Caco-2 (cell line): ENCODE data around the gene ARF1. TPM values are rescaled to one million over a fixed set of nuclear protein-coding genes. Genes with fewer than 3 reads are reported as not detected.

ENCODE experiments used
- BruUV-seq: library from RNA; stranded (reverse); fragments of 400-500 nt; replicated peaks from 2 replicates; lab custom pipeline; 2021; lab: Mats Ljungman, UMichigan
- CTCF ChIA-PET: fragments of 300-600 bp; sonication (Branson Sonifier 250); formaldehyde crosslinking; loops from one replicate; lab custom pipeline; 2022; ENCODE audit warnings: antibody characterized with exemption; lab: Charles Lee
- POLR2A ChIA-PET: fragments of 300-600 bp; sonication (Branson Sonifier 250); formaldehyde crosslinking; loops from one replicate; lab custom pipeline; 2022; ENCODE audit warnings: antibody characterized with exemption; lab: Charles Lee
- DNase-seq, 2 experiments: peaks; one replicate each; pipeline versions ENCODE4 v3.0.0 to v3.0.0-alpha.2; 2020 to 2022
- H3K27me3 ChIP-seq: replicated peaks from 2 replicates; pipeline ENCODE4 v1.6.0; 2011; ENCODE audit warnings: low read length; ENCODE audit not compliant: control insufficient read depth, insufficient read depth
- H3K36me3 ChIP-seq: 2 replicates; pipeline ENCODE4 v1.5.1; 2011; ENCODE audit warnings: low read length; ENCODE audit not compliant: control insufficient read depth, insufficient read depth
- H3K4me1 ChIP-seq: fragments of 250-450 bp; sonication (Bioruptor Pico); 2 replicates; pipeline ENCODE4 v1.5.1; 2020; ENCODE audit warnings: mild to moderate bottlenecking
- H3K4me3 ChIP-seq: 2 replicates; pipeline ENCODE4 v1.5.1; 2011; ENCODE audit warnings: low read depth, mild to moderate bottlenecking, control low read depth, low read length
- H3K9me3 ChIP-seq: fragments of 250-450 bp; sonication (Bioruptor Pico); 2 replicates; pipeline ENCODE4 v1.5.1; 2020; ENCODE audit warnings: mild to moderate bottlenecking, moderate library complexity
- H3K27ac Mint-ChIP-seq: one replicate; pipeline ENCODE4 v1.8.0; 2022; ENCODE audit warnings: mixed read lengths; ENCODE audit not compliant: unreplicated experiment
- H3K27me3 Mint-ChIP-seq: one replicate; pipeline ENCODE4 v1.8.0; 2022; ENCODE audit warnings: mixed read lengths; ENCODE audit not compliant: insufficient read depth, unreplicated experiment
- H3K36me3 Mint-ChIP-seq: one replicate; pipeline ENCODE4 v1.8.0; 2022; ENCODE audit warnings: mild to moderate bottlenecking, mixed read lengths; ENCODE audit not compliant: insufficient read depth, unreplicated experiment
- H3K4me1 Mint-ChIP-seq: one replicate; pipeline ENCODE4 v1.8.0; 2022; ENCODE audit warnings: low read depth, mixed read lengths; ENCODE audit not compliant: unreplicated experiment
- H3K4me3 Mint-ChIP-seq: one replicate; pipeline ENCODE4 v1.8.0; 2022; ENCODE audit warnings: mild to moderate bottlenecking, moderate library complexity, mixed read lengths; ENCODE audit not compliant: unreplicated experiment
- H3K9me3 Mint-ChIP-seq: one replicate; pipeline ENCODE4 v1.8.0; 2022; ENCODE audit warnings: mixed read lengths; ENCODE audit not compliant: unreplicated experiment
- intact Hi-C: fragments of 100-400 bp; cut with micrococcal nuclease; formaldehyde crosslinking; loops from one replicate; pipeline ENCODE4 v1.10.0; 2022; ENCODE audit not compliant: unreplicated experiment
- total RNA-seq: library from RNA; stranded (reverse); gene quantifications from 2 replicates; pipeline ENCODE4 v1.2.3, GENCODE V29; 2022
- TF ChIP-seq, protein P1 (sequence below), 2 experiments: fragments of 200-600 bp in 1 of 2; IDR thresholded peaks; 1 replicate in 1 of 2; 2 replicates in 1 of 2; pipeline versions ENCODE4 v1.5.1 to v1.8.0; 2011 to 2022; ENCODE audit warnings: antibody characterized with exemption in 1 of 2, control low read depth in 1 of 2, inconsistent platforms in 1 of 2, low read depth in 1 of 2, low read length in 1 of 2, mild to moderate bottlenecking in 1 of 2, moderate library complexity in 1 of 2; ENCODE audit not compliant: insufficient read depth in 1 of 2, severe bottlenecking in 1 of 2, unreplicated experiment in 1 of 2

Gene ARF1
- total RNA-seq, 1 experiment from 2014 or later, result 378 TPM

DNA sequence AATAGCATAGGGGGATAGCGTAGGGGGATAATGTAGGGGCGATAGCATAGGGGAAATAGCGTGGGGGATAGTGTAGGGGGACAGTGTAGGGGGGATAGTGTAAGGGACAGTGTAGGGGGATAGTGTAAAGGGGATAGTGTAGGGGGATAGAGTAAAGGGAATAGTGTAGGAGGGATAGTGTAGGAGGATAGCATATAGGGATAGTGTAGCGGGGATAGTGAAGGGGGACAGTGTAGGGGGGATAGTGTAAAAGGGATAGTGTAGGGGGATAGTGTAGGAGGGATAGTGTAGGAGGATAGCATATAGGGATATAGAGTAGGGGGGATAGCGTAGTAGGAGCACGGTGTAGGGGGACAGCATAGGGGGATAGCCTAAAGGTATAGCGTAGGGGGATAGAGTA is 14.1 kb upstream of the ARF1 start:
- CTCF ChIA-PET, result no interaction called here
- intact Hi-C loops, result no loop called here

DNA sequence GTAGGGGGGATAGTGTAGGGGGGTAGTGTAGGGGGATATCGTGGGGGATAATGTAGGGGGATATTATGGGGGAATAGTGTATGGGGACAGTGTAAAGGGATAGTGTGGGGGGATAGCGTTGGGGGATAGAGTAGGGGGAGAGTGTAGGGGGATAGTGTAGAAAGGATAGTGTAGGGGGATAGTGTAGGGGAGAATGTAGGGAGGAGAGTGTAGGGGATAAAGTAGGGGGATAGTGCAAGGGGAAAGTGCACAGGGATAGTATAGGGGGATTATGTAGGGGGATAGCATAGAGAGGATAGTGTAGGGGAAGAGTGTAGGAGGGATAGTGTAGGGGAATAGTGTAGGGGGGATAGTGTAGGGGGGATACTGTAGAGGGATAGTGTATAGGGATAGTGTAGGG is 12.3 kb upstream of the ARF1 start:
- BruUV-seq, result no TSS peak
- DNase-seq, result no peak
- Mint-ChIP-seq H3K36me3 (peaks cover 7% of the 10 kb centered on the region), H3K27me3 (peaks cover 6% of the 10 kb centered on the region), H3K4me1 (no peaks in the 10 kb centered on the region), H3K4me3 (no peak overlapping the region), H3K27ac (no peak overlapping the region), H3K9me3 (no peaks in the 10 kb centered on the region)
- TF ChIP-seq, protein P1, sequence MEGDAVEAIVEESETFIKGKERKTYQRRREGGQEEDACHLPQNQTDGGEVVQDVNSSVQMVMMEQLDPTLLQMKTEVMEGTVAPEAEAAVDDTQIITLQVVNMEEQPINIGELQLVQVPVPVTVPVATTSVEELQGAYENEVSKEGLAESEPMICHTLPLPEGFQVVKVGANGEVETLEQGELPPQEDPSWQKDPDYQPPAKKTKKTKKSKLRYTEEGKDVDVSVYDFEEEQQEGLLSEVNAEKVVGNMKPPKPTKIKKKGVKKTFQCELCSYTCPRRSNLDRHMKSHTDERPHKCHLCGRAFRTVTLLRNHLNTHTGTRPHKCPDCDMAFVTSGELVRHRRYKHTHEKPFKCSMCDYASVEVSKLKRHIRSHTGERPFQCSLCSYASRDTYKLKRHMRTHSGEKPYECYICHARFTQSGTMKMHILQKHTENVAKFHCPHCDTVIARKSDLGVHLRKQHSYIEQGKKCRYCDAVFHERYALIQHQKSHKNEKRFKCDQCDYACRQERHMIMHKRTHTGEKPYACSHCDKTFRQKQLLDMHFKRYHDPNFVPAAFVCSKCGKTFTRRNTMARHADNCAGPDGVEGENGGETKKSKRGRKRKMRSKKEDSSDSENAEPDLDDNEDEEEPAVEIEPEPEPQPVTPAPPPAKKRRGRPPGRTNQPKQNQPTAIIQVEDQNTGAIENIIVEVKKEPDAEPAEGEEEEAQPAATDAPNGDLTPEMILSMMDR (IDR thresholded peaks at IDR 0.05; ENCODE audit: insufficient read depth in 1 of 2, low read depth in 1 of 2, low read length in 1 of 2, severe bottlenecking in 1 of 2, unreplicated experiment in 1 of 2), result no peak
- Histone ChIP-seq H3K4me1 (no peaks in the 10 kb centered on the region), H3K9me3 (no peaks in the 10 kb centered on the region), H3K36me3 (no peaks in the 10 kb centered on the region), H3K4me3 (no peak overlapping the region), H3K27me3 (no peaks in the 10 kb centered on the region)
- ChIA-PET CTCF (no interaction called here), POLR2A (no interaction called here)
- intact Hi-C loops, result no loop called here

More for the DNA sequence above, 14.1 kb upstream of the ARF1 start:
- TF ChIP-seq, protein P1 (IDR thresholded peaks at IDR 0.05; ENCODE audit: insufficient read depth in 1 of 2, low read depth in 1 of 2, low read length in 1 of 2, severe bottlenecking in 1 of 2, unreplicated experiment in 1 of 2), result no peak
- no peaks in the 10 kb centered on the region for H3K4me1 Mint-ChIP-seq
- Histone ChIP-seq H3K9me3 (no peaks in the 10 kb centered on the region), H3K4me1 (no peaks in the 10 kb centered on the region), H3K36me3 (no peaks in the 10 kb centered on the region), H3K4me3 (no peak overlapping the region), H3K27me3 (no peaks in the 10 kb centered on the region)
- DNase-seq, result no peak
- H3K36me3 Mint-ChIP-seq, result peaks cover 6% of the 10 kb centered on the region
- H3K27ac Mint-ChIP-seq, result no peak overlapping the region
- BruUV-seq, result no TSS peak
- POLR2A ChIA-PET, result no interaction called here
- H3K27me3 Mint-ChIP-seq, result peaks cover 6% of the 10 kb centered on the region
- H3K9me3 Mint-ChIP-seq, result no peaks in the 10 kb centered on the region
- H3K4me3 Mint-ChIP-seq, result no peak overlapping the region

DNA sequence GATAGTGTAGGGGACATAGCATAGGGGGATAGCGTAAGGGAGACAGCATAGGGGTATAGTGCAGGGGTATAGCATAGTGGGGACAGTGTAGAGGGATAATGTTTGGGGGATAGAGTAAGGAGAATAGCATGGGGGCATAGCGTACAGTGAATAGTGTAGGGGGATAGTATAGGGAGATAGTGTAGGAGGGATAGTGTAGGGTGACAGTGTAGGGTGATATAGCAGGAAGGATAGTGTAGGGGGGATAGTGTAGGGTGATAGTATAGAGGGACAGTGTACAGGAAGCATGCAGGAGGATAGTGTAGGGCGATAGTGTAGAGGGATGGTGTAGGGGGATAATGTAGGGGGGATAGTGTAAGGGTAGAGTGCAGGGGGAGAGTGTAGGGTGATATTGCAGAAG is 11.7 kb upstream of the ARF1 start:
- H3K36me3 Mint-ChIP-seq, result peaks cover 9% of the 10 kb centered on the region
- Histone ChIP-seq H3K4me3 (no peak overlapping the region), H3K9me3 (no peaks in the 10 kb centered on the region), H3K4me1 (no peaks in the 10 kb centered on the region), H3K36me3 (no peaks in the 10 kb centered on the region), H3K27me3 (no peaks in the 10 kb centered on the region)
- H3K9me3 Mint-ChIP-seq, result no peaks in the 10 kb centered on the region
- intact Hi-C loops, result no loop called here
- no TSS peak for BruUV-seq
- H3K27ac Mint-ChIP-seq, result no peak overlapping the region
- POLR2A ChIA-PET, result no interaction called here
- H3K4me3 Mint-ChIP-seq, result no peak overlapping the region
- TF ChIP-seq, protein P1 (IDR thresholded peaks at IDR 0.05; ENCODE audit: insufficient read depth in 1 of 2, low read depth in 1 of 2, low read length in 1 of 2, severe bottlenecking in 1 of 2, unreplicated experiment in 1 of 2), result no peak
- H3K27me3 Mint-ChIP-seq, result peaks cover 6% of the 10 kb centered on the region
- CTCF ChIA-PET, result no interaction called here
- no peak for DNase-seq
- no peaks in the 10 kb centered on the region for H3K4me1 Mint-ChIP-seq
